Stimulated activated CD4-positive, alpha-beta T cell treated with anti-CD3 and anti-CD28 coated beads, Interleukin-4, amount 100 ng/mL, for 1 hour (primary cell): ENCODE data around the gene FLNA.
A peak's percentile ranks its signal among the peaks of the same experiment; 100 is the strongest.
"Not testable (repeated sequence)": the region's sequence is repeated elsewhere in the genome, so short reads cannot be mapped to it uniquely, and the experiment has no call there.

Experiments used
- DNase-seq: peaks from one replicate; pipeline ENCODE4 v3.0.0-alpha.2; 2020

FLNA gene

GRCh38 chrX:154374313-154375155, at the start of gene FLNA:
FLNA (minus strand) TSS chrX:154374634; CDS start chrX:154371245, 3,389 bp downstream.
- DNase-seq, result no peak

GRCh38 chrX:154420402-154420756, 45.9 kb upstream of the FLNA start:
- DNase-seq, result no peak

- DNase-seq, result no peak
Measured at GRCh38 chrX:154419688-154420401, 45.4 kb upstream of the FLNA start.

GRCh38 chrX:154419189-154419588, 44.8 kb upstream of the FLNA start:
- DNase-seq, result no peak

GRCh38 chrX:154417157-154417556, 42.7 kb upstream of the FLNA start:
- DNase-seq, result no peak

- no peak for DNase-seq
Measured at GRCh38 chrX:154413142-154413541, 38.7 kb upstream of the FLNA start.

GRCh38 chrX:154412468-154412867, 38.0 kb upstream of the FLNA start:
- peak; percentile 15 for DNase-seq

- DNase-seq, result peak; percentile 67
Measured at GRCh38 chrX:154411981-154412340, 37.5 kb upstream of the FLNA start.

GRCh38 chrX:154409222-154409871, 34.9 kb upstream of the FLNA start, which contains the start of gene DNASE1L1:
DNASE1L1 (minus strand) TSS chrX:154409254; CDS start chrX:154405568, 3,686 bp downstream.
- DNase-seq, result no peak

GRCh38 chrX:154408659-154409221, 34.3 kb upstream of the FLNA start:
- no peak for DNase-seq

GRCh38 chrX:154404625-154405192, 30.3 kb upstream of the FLNA start:
- no peak for DNase-seq

GRCh38 chrX:154403858-154404257, 29.4 kb upstream of the FLNA start:
- DNase-seq, result no peak

GRCh38 chrX:154403192-154403591, 28.8 kb upstream of the FLNA start:
- DNase-seq, result no peak

- DNase-seq, result no peak
Measured at GRCh38 chrX:154402622-154403127, 28.2 kb upstream of the FLNA start.

- no peak for DNase-seq
Measured at GRCh38 chrX:154401918-154402621, 27.6 kb upstream of the FLNA start.

GRCh38 chrX:154401045-154401799, 26.8 kb upstream of the FLNA start:
- no peak for DNase-seq

GRCh38 chrX:154400369-154400817, 26.0 kb upstream of the FLNA start:
- not testable (repeated sequence) for DNase-seq

GRCh38 chrX:154399527-154400368, 25.3 kb upstream of the FLNA start:
- DNase-seq, result no peak

GRCh38 chrX:154398668-154399526, 24.5 kb upstream of the FLNA start:
- DNase-seq, result peak; percentile 80
